Colonic mucosa (tissue), 4 donors: Measurements from ENCODE around the gene RFXAP. TPM values are rescaled to one million over a fixed set of nuclear protein-coding genes. Genes with fewer than 3 reads are reported as not detected.

Experiments
- DNase-seq: peaks from one replicate; pipeline ENCODE4 v3.0.0-alpha.2; 2020
- H3K27ac ChIP-seq: fragments of 200-600 bp; one replicate; pipeline ENCODE4 v1.8.0; 2021
- H3K27me3 ChIP-seq: fragments of 200-600 bp; one replicate; pipeline ENCODE4 v1.8.0; 2021
- H3K36me3 ChIP-seq: fragments of 200-600 bp; one replicate; pipeline ENCODE4 v1.8.0; 2021
- H3K4me1 ChIP-seq: fragments of 200-600 bp; one replicate; pipeline ENCODE4 v1.8.0; 2021; ENCODE audit warnings: mild to moderate bottlenecking
- H3K4me3 ChIP-seq: fragments of 200-600 bp; one replicate; pipeline ENCODE4 v1.8.0; 2021
- H3K9ac ChIP-seq, 2 donors: one replicate each; pipeline ENCODE4 v1.7.0; 2013; ENCODE audit warnings: control low read depth in 2 of 2, low read depth in 2 of 2, low read length in 2 of 2
- H3K9me3 ChIP-seq: fragments of 200-600 bp; one replicate; pipeline ENCODE4 v1.8.0; 2021
- intact Hi-C: fragments of 100-400 bp; cut with DNase I; formaldehyde crosslinking; loops from one replicate; pipeline ENCODE4 v1.14.1; 2022
- total RNA-seq, 2 donors: library from RNA; stranded (reverse); fragmentation: NEBNext Ultra II Directional in 1 of 2; extraction: Animal tissue kit (Norgen Biotek cat#: 25700) in 1 of 2; gene quantifications; one replicate each; pipeline ENCODE4 v1.2.1, GENCODE V29; 2021
- TF ChIP-seq, protein P1 (sequence below): fragments of 200-600 bp; IDR thresholded peaks from one replicate; pipeline ENCODE4 v1.8.0; 2022; ENCODE audit warnings: antibody characterized with exemption, mild to moderate bottlenecking
- donor health status: healthy.
- donor health status: DM: no; HTN: no; CAD: no.
- donor health status: DM: no; HTN: no; CAD: no.

Gene RFXAP
- total RNA-seq, 2 donors from 2014 or later = 2.4 to 3.0 TPM

DNA sequence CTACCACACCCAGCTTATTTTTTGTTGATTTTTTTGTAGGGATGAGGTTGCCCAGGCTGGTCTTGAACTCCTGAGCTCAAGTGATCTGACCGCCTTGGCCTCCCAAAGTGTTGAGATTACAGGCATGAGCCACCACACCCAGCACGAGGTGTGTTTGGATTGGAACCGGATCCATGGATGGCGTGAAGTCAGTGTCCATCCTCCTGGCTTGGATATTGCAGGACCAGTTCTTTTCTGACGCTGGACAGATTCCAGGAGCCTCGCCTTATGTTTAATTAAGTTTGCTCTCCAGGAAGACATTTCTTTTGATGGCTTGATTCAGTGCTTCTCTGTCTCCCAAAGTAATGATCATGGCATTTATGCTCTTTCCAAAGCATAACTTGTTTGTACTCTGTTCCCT lies 14.4 kb upstream of the RFXAP start:
- TF ChIP-seq, protein P1, sequence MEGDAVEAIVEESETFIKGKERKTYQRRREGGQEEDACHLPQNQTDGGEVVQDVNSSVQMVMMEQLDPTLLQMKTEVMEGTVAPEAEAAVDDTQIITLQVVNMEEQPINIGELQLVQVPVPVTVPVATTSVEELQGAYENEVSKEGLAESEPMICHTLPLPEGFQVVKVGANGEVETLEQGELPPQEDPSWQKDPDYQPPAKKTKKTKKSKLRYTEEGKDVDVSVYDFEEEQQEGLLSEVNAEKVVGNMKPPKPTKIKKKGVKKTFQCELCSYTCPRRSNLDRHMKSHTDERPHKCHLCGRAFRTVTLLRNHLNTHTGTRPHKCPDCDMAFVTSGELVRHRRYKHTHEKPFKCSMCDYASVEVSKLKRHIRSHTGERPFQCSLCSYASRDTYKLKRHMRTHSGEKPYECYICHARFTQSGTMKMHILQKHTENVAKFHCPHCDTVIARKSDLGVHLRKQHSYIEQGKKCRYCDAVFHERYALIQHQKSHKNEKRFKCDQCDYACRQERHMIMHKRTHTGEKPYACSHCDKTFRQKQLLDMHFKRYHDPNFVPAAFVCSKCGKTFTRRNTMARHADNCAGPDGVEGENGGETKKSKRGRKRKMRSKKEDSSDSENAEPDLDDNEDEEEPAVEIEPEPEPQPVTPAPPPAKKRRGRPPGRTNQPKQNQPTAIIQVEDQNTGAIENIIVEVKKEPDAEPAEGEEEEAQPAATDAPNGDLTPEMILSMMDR = no peak
- no peak overlapping the region for H3K4me3 ChIP-seq
- no peaks in the 10 kb centered on the region for H3K27me3 ChIP-seq
- H3K4me1 ChIP-seq = no peaks in the 10 kb centered on the region
- H3K36me3 ChIP-seq = no peaks in the 10 kb centered on the region
- no peak overlapping the region for H3K9ac ChIP-seq
- peak; percentile 32 for DNase-seq
- H3K9me3 ChIP-seq = no peaks in the 10 kb centered on the region
- H3K27ac ChIP-seq = no peak overlapping the region
- intact Hi-C loops = no loop called here

GRCh38 chr13:36806102-36806501 lies 12.9 kb upstream of the RFXAP start:
- H3K9ac ChIP-seq = no peak overlapping the region
- H3K4me1 ChIP-seq = no peaks in the 10 kb centered on the region
- H3K27me3 ChIP-seq = no peaks in the 10 kb centered on the region
- no peak overlapping the region for H3K27ac ChIP-seq
- no peaks in the 10 kb centered on the region for H3K9me3 ChIP-seq
- intact Hi-C loops = no loop called here
- TF ChIP-seq, protein P1 = no peak
- no peak for DNase-seq
- H3K36me3 ChIP-seq = no peaks in the 10 kb centered on the region
- H3K4me3 ChIP-seq = no peak overlapping the region

DNA sequence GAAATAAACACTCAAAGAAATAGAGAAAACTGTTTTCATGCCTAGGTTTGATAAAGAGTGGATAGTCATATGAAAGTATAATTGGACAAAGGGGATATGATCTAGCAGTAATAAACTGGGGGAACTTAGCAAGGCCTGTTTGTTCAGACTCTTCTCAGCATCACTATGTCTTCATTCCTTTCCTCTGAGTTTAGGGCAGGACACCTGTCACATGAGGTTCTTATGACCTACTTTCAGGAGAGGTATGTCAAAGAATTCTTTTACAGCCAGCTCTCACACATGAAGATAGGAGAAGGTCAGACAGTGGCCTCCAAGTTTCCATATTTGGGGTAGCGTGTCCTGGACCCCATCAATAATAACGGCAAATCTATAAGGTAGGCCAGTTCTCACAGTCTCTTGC lies 11.4 kb upstream of the RFXAP start:
- Histone ChIP-seq H3K9ac (no peak overlapping the region), H3K4me1 (no peaks in the 10 kb centered on the region), H3K9me3 (no peaks in the 10 kb centered on the region), H3K36me3 (no peaks in the 10 kb centered on the region), H3K27me3 (no peaks in the 10 kb centered on the region), H3K4me3 (no peak overlapping the region), H3K27ac (no peak overlapping the region)
- DNase-seq = no peak
- TF ChIP-seq, protein P1 = no peak
- intact Hi-C loops = no loop called here

DNA sequence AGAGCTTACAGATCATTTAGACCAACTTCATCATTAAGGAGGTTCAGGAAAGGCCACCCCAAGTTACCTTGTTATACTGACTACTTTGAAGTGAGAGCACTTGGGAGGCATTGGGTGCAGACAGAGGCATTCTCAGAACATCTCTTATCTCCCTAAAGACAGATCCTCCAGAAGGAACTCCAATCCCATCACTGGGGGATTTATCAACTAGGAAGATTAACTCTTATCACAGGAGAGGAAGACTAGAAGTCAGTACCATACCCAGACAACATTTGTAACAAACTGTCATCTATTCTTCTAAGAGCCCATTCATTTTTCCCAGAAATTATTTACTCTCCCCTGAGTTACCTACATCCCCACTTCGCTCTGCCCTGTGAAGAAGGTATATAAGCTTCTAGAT lies 5.8 kb upstream of the RFXAP start:
- no peak for DNase-seq
- intact Hi-C loops = no loop called here
- H3K9ac ChIP-seq = no peak overlapping the region
- H3K4me3 ChIP-seq = no peak overlapping the region
- H3K36me3 ChIP-seq = no peaks in the 10 kb centered on the region
- no peaks in the 10 kb centered on the region for H3K27me3 ChIP-seq
- no peak overlapping the region for H3K27ac ChIP-seq
- no peaks in the 10 kb centered on the region for H3K9me3 ChIP-seq
- no peaks in the 10 kb centered on the region for H3K4me1 ChIP-seq
- TF ChIP-seq, protein P1 = no peak

DNA sequence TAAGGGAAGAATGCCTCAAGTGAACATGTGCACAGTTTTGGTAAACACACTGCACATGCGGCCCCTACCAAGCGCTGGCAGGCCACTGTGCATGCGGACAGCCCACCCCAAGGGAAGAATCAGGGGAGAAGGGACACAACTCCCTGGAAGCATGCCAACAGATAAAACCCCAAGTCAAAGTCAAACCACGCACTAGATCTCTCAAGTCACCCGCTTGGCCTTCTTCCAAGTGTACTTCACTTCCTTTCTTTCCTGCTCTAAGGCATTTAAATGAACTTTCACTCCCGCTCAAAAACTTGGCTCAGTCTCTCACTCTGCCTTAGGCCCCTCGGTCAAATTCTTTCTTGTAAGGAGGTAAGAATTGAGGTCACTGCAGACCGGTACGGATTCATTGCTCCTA lies 4.6 kb upstream of the RFXAP start:
- TF ChIP-seq, protein P1 = no peak
- H3K9ac ChIP-seq = no peak overlapping the region
- no peaks in the 10 kb centered on the region for H3K9me3 ChIP-seq
- H3K4me1 ChIP-seq = no peaks in the 10 kb centered on the region
- H3K4me3 ChIP-seq = no peak overlapping the region
- no peak overlapping the region for H3K27ac ChIP-seq
- no peaks in the 10 kb centered on the region for H3K36me3 ChIP-seq
- no peaks in the 10 kb centered on the region for H3K27me3 ChIP-seq
- DNase-seq = peak; percentile 27
- intact Hi-C loops = no loop called here

DNA sequence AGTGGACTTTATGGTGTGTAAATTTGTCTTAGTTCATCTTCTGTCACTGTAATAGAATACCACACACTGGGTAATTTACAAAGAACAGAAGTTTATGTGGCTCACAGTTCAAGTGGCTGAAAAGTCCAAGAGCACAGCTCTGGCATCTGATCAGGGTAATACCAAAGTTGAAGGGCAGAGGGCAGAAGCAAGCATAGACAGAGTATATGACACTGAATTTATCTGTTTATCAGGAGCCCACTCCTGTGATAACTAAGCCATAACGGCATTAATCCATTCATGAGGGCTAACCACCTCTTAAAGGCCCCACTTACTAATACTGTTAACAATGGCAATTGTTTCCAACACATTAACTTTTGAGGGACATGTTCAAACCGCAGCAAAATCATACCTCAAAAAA lies 4.0 kb upstream of the RFXAP start:
- TF ChIP-seq, protein P1 = peak; percentile 12
- Histone ChIP-seq H3K27me3 (no peaks in the 10 kb centered on the region), H3K36me3 (no peaks in the 10 kb centered on the region), H3K4me1 (peaks cover under 1% of the 10 kb centered on the region), H3K9me3 (no peaks in the 10 kb centered on the region), H3K27ac (no peak overlapping the region), H3K4me3 (no peak overlapping the region), H3K9ac (no peak overlapping the region)
- DNase-seq = no peak
- intact Hi-C loops = no loop called here
